ENCODE results near the gene TUBB3. TPM values are rescaled to one million over a fixed set of nuclear protein-coding genes. Genes with fewer than 3 reads are reported as not detected.

TUBB3 gene
- total RNA-seq, 3 donors from 2014 or later (not counting 1 experiment from before 2014, with no cell fraction given) = 1.1 to 1.3 (median 1.2) TPM

DNA sequence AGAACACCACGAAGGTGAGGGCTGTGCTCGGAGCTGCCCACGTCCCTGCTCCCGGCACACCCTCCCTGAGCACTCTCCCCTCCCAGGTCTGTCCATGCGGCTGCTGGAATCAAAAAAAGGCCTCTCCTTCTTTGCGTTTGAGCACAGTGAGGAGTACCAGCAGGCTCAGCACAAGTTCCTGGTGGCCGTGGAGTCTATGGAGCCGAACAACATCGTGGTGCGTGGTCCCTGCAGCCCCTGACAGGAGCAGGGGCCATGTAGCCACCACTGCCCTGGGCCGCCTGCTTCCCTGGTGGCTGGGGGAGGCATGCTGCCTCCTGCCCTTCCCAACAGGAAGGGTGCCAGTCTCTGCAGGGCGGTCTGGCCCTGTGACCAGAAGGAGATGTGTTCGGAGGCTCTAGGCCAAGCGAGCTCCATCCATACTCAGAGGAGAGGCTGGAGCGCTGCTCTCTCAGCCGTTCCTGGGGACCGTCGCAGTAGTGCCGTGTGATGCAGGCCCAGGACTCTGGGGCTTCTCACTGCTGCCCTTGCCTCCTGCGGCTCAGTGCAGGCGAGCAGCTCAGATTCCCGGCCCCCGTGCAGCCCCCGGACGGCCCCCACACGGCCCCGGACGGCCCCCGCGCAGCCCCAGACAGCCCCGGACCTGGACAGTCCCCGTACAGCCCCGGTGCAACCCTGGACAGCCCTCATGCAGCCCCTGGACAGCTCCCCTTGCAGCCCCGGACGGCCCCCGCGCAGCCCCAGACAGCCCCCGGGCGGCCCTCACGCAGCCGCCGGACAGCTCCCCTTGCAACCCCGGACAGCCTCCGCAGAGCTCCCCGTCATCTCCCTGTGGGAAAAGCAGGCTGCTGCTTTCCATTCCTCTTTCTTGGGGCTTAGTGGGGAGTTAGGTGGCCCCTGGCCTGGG is 29.2 kb upstream of the TUBB3 start:
- WGBS (ENCODE audit: insufficient coverage) = 95% methylated on average over 45 of the region's 45 CpGs
- Mint-ChIP-seq H3K27me3 (ENCODE audit: low read depth in 2 of 2) (no peaks in the 10 kb centered on the region), H3K4me3 (no peak overlapping the region), H3K36me3 (peaks cover 3% of the 10 kb centered on the region), H3K9me3 (no peaks in the 10 kb centered on the region), H3K27ac (no peak overlapping the region), H3K4me1 (peaks cover 14 to 16% of the 10 kb centered on the region in 2 donors)
- Histone ChIP-seq H3K27ac (ENCODE audit: low read length) (no peak overlapping the region), H3K4me3 (ENCODE audit: low read length) (no peak overlapping the region), H3K27me3 (ENCODE audit: control insufficient read depth, insufficient read depth, low read length) (no peaks in the 10 kb centered on the region), H3K36me3 (ENCODE audit: control insufficient read depth, insufficient read depth, low read length) (peaks cover 71% of the 10 kb centered on the region), H3K4me1 (ENCODE audit: control insufficient read depth, insufficient read depth, low read length) (peaks cover 7% of the 10 kb centered on the region), H3K9me3 (ENCODE audit: control insufficient read depth, insufficient read depth, low read length) (no peaks in the 10 kb centered on the region)
- ATAC-seq = peak in 1 of 3 donors; percentile 21
- TF ChIP-seq, protein P1, sequence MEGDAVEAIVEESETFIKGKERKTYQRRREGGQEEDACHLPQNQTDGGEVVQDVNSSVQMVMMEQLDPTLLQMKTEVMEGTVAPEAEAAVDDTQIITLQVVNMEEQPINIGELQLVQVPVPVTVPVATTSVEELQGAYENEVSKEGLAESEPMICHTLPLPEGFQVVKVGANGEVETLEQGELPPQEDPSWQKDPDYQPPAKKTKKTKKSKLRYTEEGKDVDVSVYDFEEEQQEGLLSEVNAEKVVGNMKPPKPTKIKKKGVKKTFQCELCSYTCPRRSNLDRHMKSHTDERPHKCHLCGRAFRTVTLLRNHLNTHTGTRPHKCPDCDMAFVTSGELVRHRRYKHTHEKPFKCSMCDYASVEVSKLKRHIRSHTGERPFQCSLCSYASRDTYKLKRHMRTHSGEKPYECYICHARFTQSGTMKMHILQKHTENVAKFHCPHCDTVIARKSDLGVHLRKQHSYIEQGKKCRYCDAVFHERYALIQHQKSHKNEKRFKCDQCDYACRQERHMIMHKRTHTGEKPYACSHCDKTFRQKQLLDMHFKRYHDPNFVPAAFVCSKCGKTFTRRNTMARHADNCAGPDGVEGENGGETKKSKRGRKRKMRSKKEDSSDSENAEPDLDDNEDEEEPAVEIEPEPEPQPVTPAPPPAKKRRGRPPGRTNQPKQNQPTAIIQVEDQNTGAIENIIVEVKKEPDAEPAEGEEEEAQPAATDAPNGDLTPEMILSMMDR (IDR thresholded peaks at IDR 0.05) = no peak
- intact Hi-C loops (cut with micrococcal nuclease) = no loop called here
- no peak for DNase-seq

DNA sequence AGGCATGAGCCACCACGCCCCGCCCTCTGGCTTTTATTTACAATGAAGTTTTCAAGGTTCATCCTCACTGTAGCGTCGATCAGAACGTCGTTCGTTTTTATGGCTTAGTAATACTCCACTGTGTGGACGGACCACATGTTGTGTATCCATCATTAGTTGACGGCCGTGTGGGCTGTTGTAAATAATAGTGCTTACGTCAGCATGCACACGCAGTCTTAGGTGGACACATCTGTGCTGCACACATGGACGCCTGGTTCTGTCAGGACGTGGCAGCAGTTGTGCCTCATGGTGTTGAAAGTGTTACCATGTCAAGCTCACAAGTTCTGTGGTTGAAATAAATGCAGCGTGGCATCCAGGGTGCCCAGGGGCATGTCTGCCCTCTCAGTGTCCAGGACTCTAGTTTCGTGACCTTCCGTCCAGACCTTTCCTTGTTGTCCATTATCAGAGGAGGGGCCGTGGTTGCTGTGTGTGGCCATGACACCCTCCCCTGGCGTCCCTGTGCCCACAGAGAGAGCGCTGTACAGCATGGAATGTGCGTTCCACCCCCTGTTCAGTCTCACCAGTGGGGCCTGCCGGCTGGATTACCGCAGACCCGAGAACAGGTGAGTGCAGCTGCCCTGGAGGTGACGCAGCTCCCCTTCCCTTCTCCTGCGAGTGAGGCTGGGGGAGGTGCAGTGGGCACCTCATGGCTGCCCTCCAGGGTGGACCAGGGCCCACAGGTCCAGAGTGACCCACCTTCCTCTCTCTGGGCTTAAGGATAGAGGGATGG is 27.5 kb upstream of the TUBB3 start:
- Histone ChIP-seq H3K27ac (ENCODE audit: low read length) (no peak overlapping the region), H3K27me3 (ENCODE audit: control insufficient read depth, insufficient read depth, low read length) (no peaks in the 10 kb centered on the region), H3K9me3 (ENCODE audit: control insufficient read depth, insufficient read depth, low read length) (no peaks in the 10 kb centered on the region), H3K4me3 (ENCODE audit: low read length) (no peak overlapping the region), H3K36me3 (ENCODE audit: control insufficient read depth, insufficient read depth, low read length) (peaks cover 81% of the 10 kb centered on the region), H3K4me1 (ENCODE audit: control insufficient read depth, insufficient read depth, low read length) (no peaks in the 10 kb centered on the region)
- intact Hi-C loops (cut with micrococcal nuclease) = no loop called here
- Mint-ChIP-seq H3K36me3 (peaks cover 6% of the 10 kb centered on the region), H3K27me3 (ENCODE audit: low read depth in 2 of 2) (no peaks in the 10 kb centered on the region), H3K27ac (no peak overlapping the region), H3K4me1 (peaks cover 10 to 12% of the 10 kb centered on the region in 2 donors), H3K9me3 (no peaks in the 10 kb centered on the region), H3K4me3 (no peak overlapping the region)
- TF ChIP-seq, protein P1 (IDR thresholded peaks at IDR 0.05) = no peak
- WGBS (ENCODE audit: insufficient coverage) = 97% methylated on average over 26 of the region's 26 CpGs
- ATAC-seq (no peak), DNase-seq (no peak)

DNA sequence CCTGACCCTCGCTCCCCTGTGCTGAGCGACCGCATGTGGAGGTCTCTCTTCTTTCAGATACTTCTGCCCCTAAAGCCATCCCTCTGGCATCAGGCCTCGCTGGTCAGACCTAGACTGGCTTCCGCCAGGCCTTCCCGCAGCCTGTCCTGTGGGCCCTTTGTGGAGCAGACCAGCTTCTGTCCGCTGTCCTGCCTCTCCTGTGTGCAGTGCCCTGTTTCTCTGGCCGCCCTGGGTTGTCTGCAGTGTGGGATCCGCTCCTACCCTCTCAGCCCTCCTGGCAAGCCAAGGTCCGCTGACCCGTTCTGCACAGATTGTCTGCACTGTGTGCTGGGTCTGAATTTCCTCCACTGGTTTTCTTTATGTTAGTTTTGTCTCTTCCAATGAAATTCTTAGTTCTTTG is 25.9 kb upstream of the TUBB3 start:
- Histone ChIP-seq H3K9me3 (ENCODE audit: control insufficient read depth, insufficient read depth, low read length) (no peaks in the 10 kb centered on the region), H3K4me1 (ENCODE audit: control insufficient read depth, insufficient read depth, low read length) (no peaks in the 10 kb centered on the region), H3K27ac (ENCODE audit: low read length) (no peak overlapping the region), H3K27me3 (ENCODE audit: control insufficient read depth, insufficient read depth, low read length) (no peaks in the 10 kb centered on the region), H3K4me3 (ENCODE audit: low read length) (no peak overlapping the region), H3K36me3 (ENCODE audit: control insufficient read depth, insufficient read depth, low read length) (peaks cover 74% of the 10 kb centered on the region)
- no peaks in the 10 kb centered on the region for H3K27me3 Mint-ChIP-seq (ENCODE audit: low read depth in 2 of 2)
- no peak overlapping the region for H3K4me3 Mint-ChIP-seq
- WGBS (ENCODE audit: insufficient coverage) = 98% methylated on average over 11 of the region's 11 CpGs
- H3K27ac Mint-ChIP-seq = peak overlapping the region in 1 of 2 donors; percentile 45
- peaks cover 6% of the 10 kb centered on the region for H3K36me3 Mint-ChIP-seq
- H3K9me3 Mint-ChIP-seq = no peaks in the 10 kb centered on the region
- TF ChIP-seq, protein P1 (IDR thresholded peaks at IDR 0.05) = no peak
- intact Hi-C loops (cut with micrococcal nuclease) = no loop called here
- ATAC-seq = no peak
- DNase-seq = no peak
- H3K4me1 Mint-ChIP-seq = peaks cover 5 to 6% of the 10 kb centered on the region in 2 donors

Measured in natural killer cell (primary cell).